Ovary (tissue), 3 donors: Measurements from ENCODE around the gene MRFAP1L1.

ENCODE experiments used
- CTCF ChIP-seq, 3 donors: fragments of 450-650 bp in 2 of 3; fragments of 200-600 bp in 1 of 3; IDR thresholded peaks; one replicate each; pipeline versions ENCODE4 v1.5.1 to v1.8.0; 2016 to 2022; ENCODE audit warnings: antibody characterized with exemption in 3 of 3, mild to moderate bottlenecking in 1 of 3
- POLR2A ChIP-seq: fragments of 450-650 bp; IDR thresholded peaks from one replicate; pipeline ENCODE4 v1.6.1; 2017; ENCODE audit warnings: antibody characterized with exemption, mild to moderate bottlenecking, moderate library complexity
- donor health status: DM: no; HTN: no; CAD: no.

GRCh38 chr4:6720202-6720699, 10.6 kb upstream of the MRFAP1L1 start:
- TF ChIP-seq POLR2A: no peak
- peak; percentile 77 to 95 (median 92) for TF ChIP-seq CTCF (IDR thresholded peaks at IDR 0.05)
